Esophagus muscularis mucosa (tissue), 4 donors: Measurements from ENCODE around the gene SHISAL2A. TPM values are rescaled to one million over a fixed set of nuclear protein-coding genes. Genes with fewer than 3 reads are reported as not detected.

Experiments used
- DNase-seq: peaks from one replicate; pipeline ENCODE4 v3.0.0-alpha.2; 2017; ENCODE audit errors: extremely low spot score
- H3K27ac ChIP-seq, 4 donors: fragments of 200-600 bp; sonication (generic); replicated peaks in 1 of 4; 1 replicate in 3 of 4; 2 replicates in 1 of 4; pipeline ENCODE4 v1.5.1; 2016 to 2019; ENCODE audit warnings: mild to moderate bottlenecking in 1 of 4
- H3K27me3 ChIP-seq, 4 donors: fragments of 200-600 bp; sonication (generic); one replicate each; pipeline versions ENCODE4 v1.5.1 to v1.6.0; 2016 to 2019
- H3K36me3 ChIP-seq, 4 donors: fragments of 200-600 bp; sonication (generic); one replicate each; pipeline ENCODE4 v1.5.1; 2016 to 2019
- H3K4me1 ChIP-seq, 4 donors: fragments of 200-600 bp; sonication (generic); one replicate each; pipeline ENCODE4 v1.5.1; 2016 to 2019
- H3K4me3 ChIP-seq, 4 donors: fragments of 200-600 bp; sonication (generic); 1 replicate in 2 of 4; 2 replicates in 2 of 4; pipeline ENCODE4 v1.5.1; 2016 to 2019; ENCODE audit warnings: mild to moderate bottlenecking in 4 of 4, moderate library complexity in 1 of 4
- H3K9me3 ChIP-seq, 4 donors: fragments of 200-600 bp; sonication (generic); 1 replicate in 3 of 4; 2 replicates in 1 of 4; pipeline ENCODE4 v1.5.1; 2016 to 2019
- CTCF ChIP-seq, 3 experiments: fragments of 200-600 bp in 2 of 3; fragments of 450-650 bp in 1 of 3; sonication (generic) in 2 of 3; IDR thresholded peaks; one replicate each; pipeline ENCODE4 v1.5.1; 2017 to 2019; ENCODE audit warnings: antibody characterized with exemption in 3 of 3, mild to moderate bottlenecking in 2 of 3, moderate library complexity in 1 of 3
- EP300 ChIP-seq: sonication (generic); formaldehyde crosslinking; IDR thresholded peaks from one replicate; pipeline ENCODE4 v1.6.1; 2017; ENCODE audit warnings: antibody characterized with exemption
- POLR2A ChIP-seq: fragments of 450-650 bp; IDR thresholded peaks from one replicate; pipeline ENCODE4 v1.6.1; 2017; ENCODE audit warnings: antibody characterized with exemption, moderate library complexity, mild to moderate bottlenecking, low read depth
- POLR2AphosphoS5 ChIP-seq, 2 donors: sonication (generic); formaldehyde crosslinking; IDR thresholded peaks; one replicate each; pipeline ENCODE4 v1.6.1; 2017; ENCODE audit warnings: antibody characterized with exemption in 2 of 2
- WGBS: methylation state at CpG from one replicate; pipeline ENCODE4 v1.1.5; 2018; 5-methylcytosine and 5-hydroxymethylcytosine counted together
- intact Hi-C: fragments of 100-400 bp; cut with DNase I; formaldehyde crosslinking; loops from one replicate; pipeline ENCODE4 v1.15.1; 2023
- total RNA-seq, 4 donors: library from RNA; depleted of rRNA; stranded (reverse); fragments of >200 nt; gene quantifications; one replicate each; pipeline versions ENCODE4 v1.1.0 to v1.2.1, GENCODE V29; 2016

Gene SHISAL2A
- total RNA-seq, 4 donors from 2014 or later, result 0.17 to 0.57 TPM; not detected in 2

- Histone ChIP-seq H3K4me1 (peaks cover 6 to 22% (median 13%) of the 10 kb centered on the region in 4 donors), H3K4me3 (peak overlapping the region; percentile 52 to 57 (median 55)), H3K27me3 (peaks cover 0 to 44% (median 18%) of the 10 kb centered on the region in 4 donors), H3K36me3 (no peaks in the 10 kb centered on the region), H3K9me3 (peaks cover 0 to 4% (median 0%) of the 10 kb centered on the region in 4 donors), H3K27ac (no peak overlapping the region)
- DNase-seq, result no peak
- intact Hi-C loops, result no loop called here
- TF ChIP-seq POLR2A (no peak), CTCF (IDR thresholded peaks at IDR 0.05) (no peak), EP300 (no peak), POLR2AphosphoS5 (IDR thresholded peaks at IDR 0.05) (no peak)
- 40% methylated on average over 3 of the region's 52 CpGs for WGBS
Observed at GRCh38 chr1:52633291-52633754, 355 bp downstream of the SHISAL2A start.

GRCh38 chr1:52634111-52634510 lies 1.1 kb downstream of the SHISAL2A start:
- no peak for DNase-seq
- no peaks in the 10 kb centered on the region for H3K36me3 ChIP-seq
- H3K9me3 ChIP-seq, result peaks cover 0 to 4% (median 0%) of the 10 kb centered on the region in 4 donors
- H3K27me3 ChIP-seq, result peaks cover 0 to 44% (median 18%) of the 10 kb centered on the region in 4 donors
- no peak overlapping the region for H3K27ac ChIP-seq
- WGBS, result 91% methylated on average over 4 of the region's 4 CpGs
- intact Hi-C loops, result no loop called here
- H3K4me3 ChIP-seq, result no peak overlapping the region
- H3K4me1 ChIP-seq, result peaks cover 6 to 17% (median 13%) of the 10 kb centered on the region in 4 donors
- TF ChIP-seq POLR2A (no peak), CTCF (IDR thresholded peaks at IDR 0.05) (no peak), POLR2AphosphoS5 (IDR thresholded peaks at IDR 0.05) (no peak), EP300 (no peak)

DNA sequence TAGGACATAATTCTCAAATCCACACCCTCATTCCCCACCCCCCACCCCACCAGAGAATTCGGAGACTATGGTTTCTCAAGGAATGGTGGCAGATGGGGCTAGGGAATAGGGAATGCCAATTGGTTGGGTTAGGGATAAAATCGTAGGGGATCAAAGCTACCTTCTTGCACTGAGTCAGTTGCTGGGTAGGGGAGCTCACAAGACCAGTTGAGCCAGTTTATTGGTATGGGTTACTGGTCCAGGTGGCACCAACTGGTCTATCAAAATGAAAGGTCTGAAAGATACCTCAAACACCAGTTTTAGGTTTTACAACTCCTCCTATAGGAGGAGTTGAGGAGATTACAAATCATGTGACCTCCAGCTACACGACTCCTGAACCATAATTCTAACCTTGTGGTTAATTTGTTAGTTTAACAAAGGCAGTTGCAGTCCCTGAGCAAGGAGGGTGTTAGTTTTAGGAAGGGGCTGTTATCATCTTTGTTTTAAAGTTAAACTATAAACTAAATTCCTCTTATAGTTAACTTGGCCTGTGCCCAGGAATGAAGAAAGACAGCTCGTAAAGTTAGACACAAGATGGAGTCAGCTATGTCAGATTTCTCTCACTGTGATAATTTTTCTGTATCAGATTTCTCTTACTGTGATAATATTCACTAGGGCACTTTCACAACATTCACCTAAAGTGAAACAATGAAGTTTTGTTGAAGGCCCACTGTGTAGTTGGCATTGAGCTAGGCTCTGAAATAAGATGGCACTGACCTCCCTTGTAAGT lies 2.5 kb downstream of the SHISAL2A start:
- no peak overlapping the region for H3K27ac ChIP-seq
- DNase-seq, result no peak
- peaks cover 0 to 38% (median 18%) of the 10 kb centered on the region in 4 donors for H3K27me3 ChIP-seq
- intact Hi-C loops, result no loop called here
- peaks cover 6 to 15% (median 13%) of the 10 kb centered on the region in 4 donors for H3K4me1 ChIP-seq
- TF ChIP-seq POLR2A (no peak), POLR2AphosphoS5 (IDR thresholded peaks at IDR 0.05) (no peak), CTCF (IDR thresholded peaks at IDR 0.05) (no peak)
- no peak overlapping the region for H3K4me3 ChIP-seq
- WGBS, result 85% methylated on average over 4 of the region's 4 CpGs
- H3K9me3 ChIP-seq, result peaks cover 0 to 4% (median 0%) of the 10 kb centered on the region in 4 donors
- H3K36me3 ChIP-seq, result no peaks in the 10 kb centered on the region

DNA sequence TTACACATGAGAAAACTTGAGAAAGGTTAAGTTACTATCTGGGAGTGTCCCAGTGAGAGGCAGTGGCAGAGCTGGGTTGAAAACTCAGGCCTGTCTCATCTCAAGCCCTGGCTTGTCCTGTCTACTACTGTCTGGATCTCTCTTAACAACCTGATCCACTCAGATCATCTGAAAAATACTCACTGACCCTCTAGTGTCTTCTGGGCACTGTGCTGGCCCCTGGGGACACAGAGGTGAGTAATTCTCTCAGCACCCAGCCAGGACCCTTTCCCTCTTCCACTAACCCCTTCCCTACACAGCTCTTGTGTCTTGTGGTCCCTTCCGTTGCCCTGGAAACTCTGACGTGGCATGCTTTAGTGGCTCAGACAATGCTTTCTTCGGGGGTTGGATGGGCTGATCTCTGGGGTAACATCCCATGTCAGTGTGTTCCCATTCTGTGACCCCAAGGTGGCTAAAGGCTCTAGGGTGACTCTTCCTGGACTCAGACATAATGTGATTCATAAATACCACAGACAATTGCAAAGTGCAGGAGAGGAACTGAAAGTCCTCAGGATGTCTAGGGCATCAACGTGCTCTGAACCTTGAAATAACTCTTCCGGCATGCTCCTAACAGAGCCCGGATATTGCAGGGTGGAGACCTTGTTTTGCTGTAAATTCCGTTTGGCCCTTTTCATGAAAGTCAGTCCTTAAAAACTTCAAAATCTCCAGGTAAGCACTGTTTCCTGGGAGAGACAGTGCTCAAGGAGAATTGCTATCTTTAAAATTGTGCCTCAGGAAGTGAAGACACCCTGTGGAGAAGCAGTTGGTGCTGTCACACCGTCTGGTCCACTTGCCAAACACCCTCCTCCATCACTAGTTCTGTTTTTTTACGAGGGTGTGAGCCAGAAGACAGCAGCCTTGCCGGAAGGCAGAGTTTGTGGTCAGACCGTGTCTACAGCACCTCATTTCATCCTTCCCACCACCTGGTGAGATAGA lies 4.0 kb downstream of the SHISAL2A start:
- TF ChIP-seq POLR2AphosphoS5 (IDR thresholded peaks at IDR 0.05) (no peak), CTCF (IDR thresholded peaks at IDR 0.05) (no peak), POLR2A (no peak), EP300 (no peak)
- Histone ChIP-seq H3K27ac (no peak overlapping the region), H3K9me3 (peaks cover 0 to 4% (median 0%) of the 10 kb centered on the region in 4 donors), H3K4me1 (peaks cover 6 to 15% (median 13%) of the 10 kb centered on the region in 4 donors), H3K36me3 (no peaks in the 10 kb centered on the region), H3K27me3 (peaks cover 0 to 27% (median 14%) of the 10 kb centered on the region in 4 donors), H3K4me3 (no peak overlapping the region)
- 51% methylated on average over 11 of the region's 11 CpGs for WGBS
- DNase-seq, result no peak
- intact Hi-C loops, result no loop called here
